Measurements from ENCODE around the gene KCNK6. TPM values are rescaled to one million over a fixed set of nuclear protein-coding genes. Genes with fewer than 3 reads are reported as not detected.

Gene KCNK6
- total and polyA plus RNA-seq, 2 experiments from 2014 or later = 9.0 to 14.6 TPM

DNA sequence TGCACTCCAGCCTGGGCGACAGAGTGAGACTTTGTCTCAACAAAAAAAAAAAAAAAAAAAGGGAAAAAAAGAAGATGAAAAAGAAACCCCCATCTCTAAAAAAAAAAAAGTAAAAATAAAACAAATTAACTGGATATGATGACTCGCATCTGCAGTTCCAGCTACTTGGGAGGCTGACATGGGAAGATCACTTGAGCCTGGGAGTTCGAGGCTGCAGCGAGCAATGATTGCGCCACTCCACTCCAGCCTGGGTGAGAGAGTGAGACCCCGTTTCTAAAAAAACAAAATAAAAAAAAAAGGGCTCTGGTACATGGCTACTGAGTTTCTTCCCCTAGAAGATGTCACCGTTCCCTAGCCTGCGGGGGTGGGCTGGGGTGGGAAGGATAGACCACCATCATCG lies 13.6 kb downstream of the KCNK6 start:
- no peak for TF ChIP-seq POLR2AphosphoS5 (IDR thresholded peaks at IDR 0.05; ENCODE audit: low read depth)
- TF ChIP-seq EZH2 (IDR thresholded peaks at IDR 0.05; ENCODE audit: low read depth, unreplicated experiment) = no peak
- TF ChIP-seq STAT1 (IDR thresholded peaks at IDR 0.05; ENCODE audit: unreplicated experiment) = no peak
- TF ChIP-seq EZH2phosphoT487 (IDR thresholded peaks at IDR 0.05; ENCODE audit: unreplicated experiment) = no peak
- TF ChIP-seq ZNF331 (CRISPR knock-in tag; IDR thresholded peaks at IDR 0.05; ENCODE audit: low read depth) = no peak
- TF ChIP-seq, protein P1, sequence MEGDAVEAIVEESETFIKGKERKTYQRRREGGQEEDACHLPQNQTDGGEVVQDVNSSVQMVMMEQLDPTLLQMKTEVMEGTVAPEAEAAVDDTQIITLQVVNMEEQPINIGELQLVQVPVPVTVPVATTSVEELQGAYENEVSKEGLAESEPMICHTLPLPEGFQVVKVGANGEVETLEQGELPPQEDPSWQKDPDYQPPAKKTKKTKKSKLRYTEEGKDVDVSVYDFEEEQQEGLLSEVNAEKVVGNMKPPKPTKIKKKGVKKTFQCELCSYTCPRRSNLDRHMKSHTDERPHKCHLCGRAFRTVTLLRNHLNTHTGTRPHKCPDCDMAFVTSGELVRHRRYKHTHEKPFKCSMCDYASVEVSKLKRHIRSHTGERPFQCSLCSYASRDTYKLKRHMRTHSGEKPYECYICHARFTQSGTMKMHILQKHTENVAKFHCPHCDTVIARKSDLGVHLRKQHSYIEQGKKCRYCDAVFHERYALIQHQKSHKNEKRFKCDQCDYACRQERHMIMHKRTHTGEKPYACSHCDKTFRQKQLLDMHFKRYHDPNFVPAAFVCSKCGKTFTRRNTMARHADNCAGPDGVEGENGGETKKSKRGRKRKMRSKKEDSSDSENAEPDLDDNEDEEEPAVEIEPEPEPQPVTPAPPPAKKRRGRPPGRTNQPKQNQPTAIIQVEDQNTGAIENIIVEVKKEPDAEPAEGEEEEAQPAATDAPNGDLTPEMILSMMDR (conservative IDR thresholded peaks at IDR 0.05; ENCODE audit: low read depth in 2 of 2) = no peak
- Histone ChIP-seq H3K79me2 (replicated peaks; ENCODE audit: insufficient read depth) (no peaks in the 10 kb centered on the region), H3K27ac (ENCODE audit: low read depth) (no peak overlapping the region), H3K4me1 (ENCODE audit: insufficient read depth) (no peaks in the 10 kb centered on the region; the same call in 1 of the 2 replicates), H3K9me2 (ENCODE audit: insufficient read depth) (no peaks in the 10 kb centered on the region), H3K4me3 (no peak overlapping the region), H3K36me3 (ENCODE audit: insufficient read depth) (no peaks in the 10 kb centered on the region), H3K4me2 (no peak overlapping the region), H2AFZ (no peak overlapping the region), H3F3A (replicated peaks; ENCODE audit: low read depth) (0 out of 2 replicates have a peak, but pooled peaks cover 5% of the 10 kb centered on the region), H4K20me1 (replicated peaks; ENCODE audit: insufficient read depth) (no peaks in the 10 kb centered on the region; the same call in 1 of the 2 replicates), H3K27me3 (ENCODE audit: insufficient read depth) (no peaks in the 10 kb centered on the region)
- no peak for DNase-seq (ENCODE audit: low spot score)
- no peaks in the 10 kb centered on the region; the same call in 2 of the 3 replicates for H3K9me3 Mint-ChIP-seq
- no peak overlapping the region for H3K27ac Mint-ChIP-seq
- H3K36me3 Mint-ChIP-seq (ENCODE audit: low read depth) = no peaks in the 10 kb centered on the region
- no peak for ATAC-seq
- H3K4me1 Mint-ChIP-seq = peaks cover 5% of the 10 kb centered on the region
- no peak overlapping the region for H3K4me3 Mint-ChIP-seq
- H3K27me3 Mint-ChIP-seq (ENCODE audit: insufficient read depth, low read depth, poor library complexity) = peaks cover 15% of the 10 kb centered on the region

DNA sequence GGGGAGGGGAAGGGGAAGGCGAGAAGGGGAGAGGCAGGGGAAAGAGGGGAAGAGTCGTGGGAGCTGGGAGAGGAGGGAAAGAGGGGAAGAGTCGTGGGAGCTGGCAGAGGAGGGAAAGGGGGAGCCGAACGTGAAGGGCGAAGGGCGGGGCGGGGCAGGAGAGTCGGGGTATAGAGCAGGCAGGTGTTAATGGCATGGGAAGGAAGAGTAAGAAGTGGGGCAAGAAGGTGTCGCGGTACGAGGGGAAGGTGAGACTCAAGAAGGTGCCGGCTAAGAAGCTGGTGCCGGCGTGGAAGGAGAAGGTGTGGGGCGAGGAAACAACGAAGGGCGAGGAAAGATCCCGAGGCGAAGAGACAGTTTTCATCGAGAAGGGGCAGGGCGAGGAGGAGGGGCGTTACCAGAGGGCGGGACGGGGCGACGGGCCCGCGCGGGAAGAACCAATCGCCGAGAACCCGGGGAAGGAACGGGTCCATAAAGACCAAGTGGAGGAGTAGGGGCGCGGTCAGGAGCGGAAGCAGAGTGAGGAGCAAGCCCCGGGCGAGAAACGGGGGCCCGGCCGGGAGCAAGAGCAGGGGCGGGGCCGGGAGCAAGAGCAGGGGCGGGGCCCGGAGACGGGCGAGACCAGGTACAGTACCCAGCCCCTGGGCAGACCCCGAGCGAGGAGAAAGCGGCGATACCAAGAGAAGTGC lies 16.4 kb downstream of the KCNK6 start:
- H4K20me1 ChIP-seq (replicated peaks; ENCODE audit: insufficient read depth) = no peaks in the 10 kb centered on the region; the same call in 1 of the 2 replicates
- TF ChIP-seq, protein P2, sequence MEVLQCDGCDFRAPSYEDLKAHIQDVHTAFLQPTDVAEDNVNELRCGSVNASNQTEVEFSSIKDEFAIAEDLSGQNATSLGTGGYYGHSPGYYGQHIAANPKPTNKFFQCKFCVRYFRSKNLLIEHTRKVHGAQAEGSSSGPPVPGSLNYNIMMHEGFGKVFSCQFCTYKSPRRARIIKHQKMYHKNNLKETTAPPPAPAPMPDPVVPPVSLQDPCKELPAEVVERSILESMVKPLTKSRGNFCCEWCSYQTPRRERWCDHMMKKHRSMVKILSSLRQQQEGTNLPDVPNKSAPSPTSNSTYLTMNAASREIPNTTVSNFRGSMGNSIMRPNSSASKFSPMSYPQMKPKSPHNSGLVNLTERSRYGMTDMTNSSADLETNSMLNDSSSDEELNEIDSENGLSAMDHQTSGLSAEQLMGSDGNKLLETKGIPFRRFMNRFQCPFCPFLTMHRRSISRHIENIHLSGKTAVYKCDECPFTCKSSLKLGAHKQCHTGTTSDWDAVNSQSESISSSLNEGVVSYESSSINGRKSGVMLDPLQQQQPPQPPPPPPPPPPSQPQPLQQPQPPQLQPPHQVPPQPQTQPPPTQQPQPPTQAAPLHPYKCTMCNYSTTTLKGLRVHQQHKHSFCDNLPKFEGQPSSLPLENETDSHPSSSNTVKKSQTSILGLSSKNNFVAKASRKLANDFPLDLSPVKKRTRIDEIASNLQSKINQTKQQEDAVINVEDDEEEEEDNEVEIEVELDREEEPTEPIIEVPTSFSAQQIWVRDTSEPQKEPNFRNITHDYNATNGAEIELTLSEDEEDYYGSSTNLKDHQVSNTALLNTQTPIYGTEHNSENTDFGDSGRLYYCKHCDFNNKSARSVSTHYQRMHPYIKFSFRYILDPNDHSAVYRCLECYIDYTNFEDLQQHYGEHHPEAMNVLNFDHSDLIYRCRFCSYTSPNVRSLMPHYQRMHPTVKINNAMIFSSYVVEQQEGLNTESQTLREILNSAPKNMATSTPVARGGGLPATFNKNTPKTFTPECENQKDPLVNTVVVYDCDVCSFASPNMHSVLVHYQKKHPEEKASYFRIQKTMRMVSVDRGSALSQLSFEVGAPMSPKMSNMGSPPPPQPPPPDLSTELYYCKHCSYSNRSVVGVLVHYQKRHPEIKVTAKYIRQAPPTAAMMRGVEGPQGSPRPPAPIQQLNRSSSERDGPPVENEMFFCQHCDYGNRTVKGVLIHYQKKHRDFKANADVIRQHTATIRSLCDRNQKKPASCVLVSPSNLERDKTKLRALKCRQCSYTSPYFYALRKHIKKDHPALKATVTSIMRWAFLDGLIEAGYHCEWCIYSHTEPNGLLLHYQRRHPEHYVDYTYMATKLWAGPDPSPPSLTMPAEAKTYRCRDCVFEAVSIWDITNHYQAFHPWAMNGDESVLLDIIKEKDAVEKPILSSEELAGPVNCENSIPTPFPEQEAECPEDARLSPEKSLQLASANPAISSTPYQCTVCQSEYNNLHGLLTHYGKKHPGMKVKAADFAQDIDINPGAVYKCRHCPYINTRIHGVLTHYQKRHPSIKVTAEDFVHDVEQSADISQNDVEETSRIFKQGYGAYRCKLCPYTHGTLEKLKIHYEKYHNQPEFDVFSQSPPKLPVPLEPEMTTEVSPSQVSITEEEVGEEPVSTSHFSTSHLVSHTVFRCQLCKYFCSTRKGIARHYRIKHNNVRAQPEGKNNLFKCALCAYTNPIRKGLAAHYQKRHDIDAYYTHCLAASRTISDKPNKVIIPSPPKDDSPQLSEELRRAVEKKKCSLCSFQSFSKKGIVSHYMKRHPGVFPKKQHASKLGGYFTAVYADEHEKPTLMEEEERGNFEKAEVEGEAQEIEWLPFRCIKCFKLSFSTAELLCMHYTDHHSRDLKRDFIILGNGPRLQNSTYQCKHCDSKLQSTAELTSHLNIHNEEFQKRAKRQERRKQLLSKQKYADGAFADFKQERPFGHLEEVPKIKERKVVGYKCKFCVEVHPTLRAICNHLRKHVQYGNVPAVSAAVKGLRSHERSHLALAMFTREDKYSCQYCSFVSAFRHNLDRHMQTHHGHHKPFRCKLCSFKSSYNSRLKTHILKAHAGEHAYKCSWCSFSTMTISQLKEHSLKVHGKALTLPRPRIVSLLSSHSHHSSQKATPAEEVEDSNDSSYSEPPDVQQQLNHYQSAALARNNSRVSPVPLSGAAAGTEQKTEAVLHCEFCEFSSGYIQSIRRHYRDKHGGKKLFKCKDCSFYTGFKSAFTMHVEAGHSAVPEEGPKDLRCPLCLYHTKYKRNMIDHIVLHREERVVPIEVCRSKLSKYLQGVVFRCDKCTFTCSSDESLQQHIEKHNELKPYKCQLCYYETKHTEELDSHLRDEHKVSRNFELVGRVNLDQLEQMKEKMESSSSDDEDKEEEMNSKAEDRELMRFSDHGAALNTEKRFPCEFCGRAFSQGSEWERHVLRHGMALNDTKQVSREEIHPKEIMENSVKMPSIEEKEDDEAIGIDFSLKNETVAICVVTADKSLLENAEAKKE (CRISPR knock-in tag; IDR thresholded peaks at IDR 0.05) = no peak
- no peak for TF ChIP-seq ZNF331 (CRISPR knock-in tag; IDR thresholded peaks at IDR 0.05; ENCODE audit: low read depth)
- no peak for TF ChIP-seq NANOG (IDR thresholded peaks at IDR 0.05; ENCODE audit: borderline replicate concordance)
- TF ChIP-seq POLR2AphosphoS5 (IDR thresholded peaks at IDR 0.05; ENCODE audit: low read depth) = no peak
- no peak for TF ChIP-seq ZNF114 (CRISPR knock-in tag; IDR thresholded peaks at IDR 0.05)
- no peak for TF ChIP-seq STAT1 (IDR thresholded peaks at IDR 0.05; ENCODE audit: unreplicated experiment)
- no peak for TF ChIP-seq EZH2phosphoT487 (IDR thresholded peaks at IDR 0.05; ENCODE audit: unreplicated experiment)
- no peak for TF ChIP-seq CREB1 (CRISPR knock-in tag; IDR thresholded peaks at IDR 0.05; ENCODE audit: low read depth)

More for the DNA sequence above, 16.4 kb downstream of the KCNK6 start:
- no peaks in the 10 kb centered on the region; the same call in 2 of the 3 replicates for H3K9me3 Mint-ChIP-seq
- DNase-seq (ENCODE audit: low spot score) = peak; percentile 98
- Histone ChIP-seq H3K9me2 (ENCODE audit: insufficient read depth) (no peaks in the 10 kb centered on the region), H3K79me2 (replicated peaks; ENCODE audit: insufficient read depth) (no peaks in the 10 kb centered on the region), H3K27me3 (ENCODE audit: insufficient read depth) (no peaks in the 10 kb centered on the region), H3K4me2 (peak overlapping the region; percentile 95), H3F3A (replicated peaks; ENCODE audit: low read depth) (0 out of 2 replicates have a peak, but pooled peaks cover 5% of the 10 kb centered on the region), H3K27ac (ENCODE audit: low read depth) (peak overlapping the region; percentile 78; the same call in 1 of the 2 replicates), H2AFZ (peak overlapping the region; percentile 99), H3K4me1 (ENCODE audit: insufficient read depth) (peaks cover 10% of the 10 kb centered on the region), H3K4me3 (peak overlapping the region; percentile 82), H3K36me3 (ENCODE audit: insufficient read depth) (no peaks in the 10 kb centered on the region; the same call in 1 of the 2 replicates)
- peak overlapping the region; percentile 95 for H3K27ac Mint-ChIP-seq
- peaks cover 10% of the 10 kb centered on the region for H3K4me1 Mint-ChIP-seq
- H3K36me3 Mint-ChIP-seq (ENCODE audit: low read depth) = no peaks in the 10 kb centered on the region
- ATAC-seq = peak; percentile 82
- H3K4me3 Mint-ChIP-seq = peak overlapping the region; percentile 94
- H3K27me3 Mint-ChIP-seq (ENCODE audit: insufficient read depth, low read depth, poor library complexity) = peaks cover 10% of the 10 kb centered on the region

All from GM23338 (cell line).